GM21423 (cell line): Measurements from ENCODE around the gene PPP1R3E.

Experiments
- ATAC-seq: cut with Tn5 transposase; IDR thresholded peaks from one replicate; pipeline ENCODE4 v1.9.1; 2021; ENCODE audit warnings: mild to moderate bottlenecking, moderate library complexity; ENCODE audit not compliant: unreplicated experiment

The PPP1R3E gene

DNA sequence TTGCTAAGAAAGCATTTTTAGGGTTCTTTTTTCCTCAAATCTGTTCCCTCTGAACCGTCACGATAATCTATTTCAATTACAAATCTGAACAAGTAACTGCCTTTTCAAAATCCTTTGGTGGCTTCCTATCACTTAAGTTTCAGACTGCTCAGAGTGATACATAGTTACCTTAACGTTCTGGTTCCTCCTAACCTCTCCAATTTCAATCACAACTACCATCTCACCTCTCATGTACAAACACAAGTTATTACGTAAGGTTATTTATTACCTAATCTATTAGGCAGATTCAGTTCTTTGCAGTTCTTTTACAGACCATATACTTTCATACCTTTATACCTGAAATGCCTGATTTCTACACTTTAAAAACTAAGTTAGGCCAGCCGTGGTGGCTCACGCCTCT is 52.8 kb downstream of the PPP1R3E start:
- no peak for ATAC-seq

GRCh38 chr14:23248601-23249000 is 54.1 kb downstream of the PPP1R3E start:
- ATAC-seq: no peak
